ENCODE measurements around the gene CPEB2. TPM values are rescaled to one million over a fixed set of nuclear protein-coding genes. Genes with fewer than 3 reads are reported as not detected.

The CPEB2 gene
- total RNA-seq = 16.2 and 16.5 TPM in 2 replicates

GRCh38 chr4:15001869-15002658 is at the start of gene CPEB2:
Gene CPEB2, plus strand, starts transcription at chr4:15002481. Its CDS starts 193 bp downstream, at chr4:15002674.

Measured in thoracic aorta endothelial cell (primary cell).